GM15510 (cell line): ENCODE results near the gene SLC12A2.
A peak's percentile ranks its signal among the peaks of the same experiment; 100 is the strongest.

Source experiments
- POLR2A ChIP-seq: IDR thresholded peaks from 3 replicates; pipeline ENCODE4 v1.6.1; 2011; ENCODE audit warnings: borderline replicate concordance; ENCODE audit not compliant: insufficient read length; ENCODE audit errors: extremely low read depth

Gene SLC12A2

GRCh38 chr5:128083033-128083810 is at the start of gene SLC12A2:
Gene SLC12A2, plus strand, starts transcription at chr5:128083766. Its CDS starts 189 bp downstream, at chr5:128083955.
- TF ChIP-seq POLR2A: peak; percentile 92

GRCh38 chr5:128035689-128036088 is 47.9 kb upstream of the SLC12A2 start:
- TF ChIP-seq POLR2A: no peak

- TF ChIP-seq POLR2A: no peak
These were observed 46.6 kb upstream of the SLC12A2 start for GRCh38 chr5:128036950-128037349.

GRCh38 chr5:128038643-128039042 is 44.9 kb upstream of the SLC12A2 start:
- no peak for TF ChIP-seq POLR2A

GRCh38 chr5:128040927-128041326 is 42.6 kb upstream of the SLC12A2 start:
- TF ChIP-seq POLR2A: no peak

GRCh38 chr5:128052780-128053179 is 30.8 kb upstream of the SLC12A2 start:
- TF ChIP-seq POLR2A: no peak

- TF ChIP-seq POLR2A: no peak
These were observed 30.1 kb upstream of the SLC12A2 start for GRCh38 chr5:128053291-128053954.

- no peak for TF ChIP-seq POLR2A
These were observed 22.8 kb upstream of the SLC12A2 start for GRCh38 chr5:128060644-128061385.

- no peak for TF ChIP-seq POLR2A
These were observed 21.3 kb upstream of the SLC12A2 start for GRCh38 chr5:128062172-128062746.

- TF ChIP-seq POLR2A: no peak
These were observed 9.4 kb upstream of the SLC12A2 start for GRCh38 chr5:128074171-128074570.

- TF ChIP-seq POLR2A: no peak
These were observed 8.6 kb upstream of the SLC12A2 start for GRCh38 chr5:128074953-128075352.

GRCh38 chr5:128077526-128077925 is 6.0 kb upstream of the SLC12A2 start:
- no peak for TF ChIP-seq POLR2A

- TF ChIP-seq POLR2A: no peak
These were observed 2.3 kb upstream of the SLC12A2 start for GRCh38 chr5:128081111-128081851.

- TF ChIP-seq POLR2A: no peak
These were observed 974 bp upstream of the SLC12A2 start for GRCh38 chr5:128082551-128083032.
